OCI-LY3 (cell line): ENCODE data around the gene CHRM1.

Source experiments
- CTCF ChIP-seq: fragments of 200-600, 300-600 bp; sonication (generic); IDR thresholded peaks from 2 replicates; pipeline ENCODE4 v1.5.1; 2014; ENCODE audit warnings: antibody characterized with exemption, low read length, low read depth
- EZH2phosphoT487 ChIP-seq: fragments of 200-600 bp; shearing (Covaris generic); IDR thresholded peaks from 2 replicates; pipeline ENCODE4 v1.6.1; 2018; ENCODE audit warnings: antibody characterized with exemption, mixed run types, low read depth

- TF ChIP-seq CTCF (peak; percentile 46), EZH2phosphoT487 (no peak)
Measured at GRCh38 chr11:62922653-62923431, 1.7 kb upstream of the CHRM1 start.
